HG02840 (cell line): ENCODE data around the gene TFDP2.
"Not testable (repeated sequence)": the region's sequence is repeated elsewhere in the genome, so short reads cannot be mapped to it uniquely, and the experiment has no call there.

Experiments used
- ATAC-seq: cut with Tn5 transposase; IDR thresholded peaks from one replicate; pipeline ENCODE4 v1.9.1; 2021; ENCODE audit warnings: mild to moderate bottlenecking, moderate library complexity, moderate number of reproducible peaks; ENCODE audit not compliant: unreplicated experiment, low FRiP score

TFDP2 gene

GRCh38 chr3:141979050-141979671 lies 170.2 kb downstream of the TFDP2 start:
- no peak for ATAC-seq

GRCh38 chr3:141974777-141975176 lies 174.6 kb downstream of the TFDP2 start:
- not testable (repeated sequence) for ATAC-seq

- ATAC-seq: no peak
These were observed 176.9 kb downstream of the TFDP2 start for GRCh38 chr3:141972399-141972798.

- ATAC-seq: no peak
These were observed 177.8 kb downstream of the TFDP2 start for GRCh38 chr3:141971571-141971970.

GRCh38 chr3:141969711-141970110 lies 179.6 kb downstream of the TFDP2 start:
- no peak for ATAC-seq

GRCh38 chr3:141965471-141965870 lies 183.9 kb downstream of the TFDP2 start:
- no peak for ATAC-seq

- no peak for ATAC-seq
These were observed 186.0 kb downstream of the TFDP2 start for GRCh38 chr3:141963301-141963700.

- no peak for ATAC-seq
These were observed 188.6 kb downstream of the TFDP2 start for GRCh38 chr3:141960731-141961130.

GRCh38 chr3:141959589-141960554 lies 189.5 kb downstream of the TFDP2 start:
- no peak for ATAC-seq

- ATAC-seq: no peak
These were observed 194.2 kb downstream of the TFDP2 start for GRCh38 chr3:141955175-141955574.

- no peak for ATAC-seq
These were observed 196.7 kb downstream of the TFDP2 start for GRCh38 chr3:141952611-141953010.

GRCh38 chr3:141950572-141951493 lies 198.5 kb downstream of the TFDP2 start:
- ATAC-seq: no peak

GRCh38 chr3:141949972-141950371 lies 199.4 kb downstream of the TFDP2 start:
- ATAC-seq: no peak

GRCh38 chr3:141949399-141949798 lies 199.9 kb downstream of the TFDP2 start:
- ATAC-seq: no peak

- no peak for ATAC-seq
These were observed 203.4 kb downstream of the TFDP2 start for GRCh38 chr3:141945726-141946485.

- ATAC-seq: no peak
These were observed 207.3 kb downstream of the TFDP2 start for GRCh38 chr3:141942006-141942405.

- ATAC-seq: no peak
These were observed 208.3 kb downstream of the TFDP2 start for GRCh38 chr3:141941093-141941492.

- no peak for ATAC-seq
These were observed 209.1 kb downstream of the TFDP2 start for GRCh38 chr3:141940194-141940776.

- no peak for ATAC-seq
These were observed 209.6 kb downstream of the TFDP2 start for GRCh38 chr3:141939759-141940158.
